GM10266 (cell line): ENCODE data around the gene VPS41.
A peak's percentile ranks its signal among the peaks of the same experiment; 100 is the strongest.

Source experiments
- DNase-seq: peaks from one replicate; pipeline ENCODE4 v3.0.0; 2012; ENCODE audit errors: extremely low spot score
- CTCF ChIP-seq: IDR thresholded peaks from 2 replicates; pipeline ENCODE4 v1.5.1; 2012; ENCODE audit warnings: mild to moderate bottlenecking, low read depth; ENCODE audit not compliant: control insufficient read depth, insufficient read depth; ENCODE audit errors: missing control alignments

The VPS41 gene

GRCh38 chr7:38844952-38845563 lies 63.9 kb downstream of the VPS41 start:
- no peak for TF ChIP-seq CTCF

GRCh38 chr7:38842746-38843145 lies 66.2 kb downstream of the VPS41 start:
- TF ChIP-seq CTCF = no peak
- no peak for DNase-seq

More at GRCh38 chr7:38844952-38845563, 63.9 kb downstream of the VPS41 start:
- DNase-seq = no peak

GRCh38 chr7:38840736-38841460 lies 68.1 kb downstream of the VPS41 start:
- DNase-seq = peak; percentile 9
- TF ChIP-seq CTCF = no peak

- no peak for TF ChIP-seq CTCF
- no peak for DNase-seq
These were observed 69.1 kb downstream of the VPS41 start for GRCh38 chr7:38839851-38840250.

- DNase-seq = no peak
- TF ChIP-seq CTCF = no peak
These were observed 70.1 kb downstream of the VPS41 start for GRCh38 chr7:38838725-38839385.

- TF ChIP-seq CTCF = no peak
- no peak for DNase-seq
These were observed 74.6 kb downstream of the VPS41 start for GRCh38 chr7:38834357-38834756.

- no peak for TF ChIP-seq CTCF
- DNase-seq = no peak
These were observed 75.7 kb downstream of the VPS41 start for GRCh38 chr7:38833329-38833728.
